Nephron progenitor cell (in vitro differentiated cells): ENCODE results near the gene FOXC1.

Experiments
- DNase-seq: peaks from one replicate; pipeline ENCODE4 v3.0.0; 2021
- H3K27ac Mint-ChIP-seq: 2 replicates; pipeline ENCODE4 v1.8.0; 2021; ENCODE audit warnings: mild to moderate bottlenecking, moderate library complexity, mixed read lengths
- H3K27me3 Mint-ChIP-seq: 2 replicates; pipeline ENCODE4 v1.8.0; 2021; ENCODE audit warnings: mild to moderate bottlenecking, low read depth, mixed read lengths; ENCODE audit not compliant: poor library complexity
- H3K36me3 Mint-ChIP-seq: 2 replicates; pipeline ENCODE4 v1.8.0; 2021; ENCODE audit warnings: low read depth, mixed read lengths
- H3K4me1 Mint-ChIP-seq: 2 replicates; pipeline ENCODE4 v1.8.0; 2021; ENCODE audit warnings: mixed read lengths
- H3K4me3 Mint-ChIP-seq: 2 replicates; pipeline ENCODE4 v1.8.0; 2021; ENCODE audit warnings: mild to moderate bottlenecking, moderate library complexity, mixed read lengths
- H3K9me3 Mint-ChIP-seq: 2 replicates; pipeline ENCODE4 v1.8.0; 2021; ENCODE audit warnings: mild to moderate bottlenecking, moderate library complexity, mixed read lengths
- TF ChIP-seq, protein P1 (sequence below): fragments of 200-600 bp; sonication (generic); IDR thresholded peaks from 2 replicates; pipeline ENCODE4 v1.5.0; 2021; ENCODE audit warnings: antibody characterized with exemption

Gene FOXC1

DNA sequence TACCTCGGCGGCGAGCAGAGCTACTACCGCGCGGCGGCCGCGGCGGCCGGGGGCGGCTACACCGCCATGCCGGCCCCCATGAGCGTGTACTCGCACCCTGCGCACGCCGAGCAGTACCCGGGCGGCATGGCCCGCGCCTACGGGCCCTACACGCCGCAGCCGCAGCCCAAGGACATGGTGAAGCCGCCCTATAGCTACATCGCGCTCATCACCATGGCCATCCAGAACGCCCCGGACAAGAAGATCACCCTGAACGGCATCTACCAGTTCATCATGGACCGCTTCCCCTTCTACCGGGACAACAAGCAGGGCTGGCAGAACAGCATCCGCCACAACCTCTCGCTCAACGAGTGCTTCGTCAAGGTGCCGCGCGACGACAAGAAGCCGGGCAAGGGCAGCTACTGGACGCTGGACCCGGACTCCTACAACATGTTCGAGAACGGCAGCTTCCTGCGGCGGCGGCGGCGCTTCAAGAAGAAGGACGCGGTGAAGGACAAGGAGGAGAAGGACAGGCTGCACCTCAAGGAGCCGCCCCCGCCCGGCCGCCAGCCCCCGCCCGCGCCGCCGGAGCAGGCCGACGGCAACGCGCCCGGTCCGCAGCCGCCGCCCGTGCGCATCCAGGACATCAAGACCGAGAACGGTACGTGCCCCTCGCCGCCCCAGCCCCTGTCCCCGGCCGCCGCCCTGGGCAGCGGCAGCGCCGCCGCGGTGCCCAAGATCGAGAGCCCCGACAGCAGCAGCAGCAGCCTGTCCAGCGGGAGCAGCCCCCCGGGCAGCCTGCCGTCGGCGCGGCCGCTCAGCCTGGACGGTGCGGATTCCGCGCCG is 994 bp downstream of the FOXC1 start:
- H3K27ac Mint-ChIP-seq = peak overlapping the region; percentile 97
- H3K27me3 Mint-ChIP-seq = peaks cover 55% of the 10 kb centered on the region
- TF ChIP-seq, protein P1, sequence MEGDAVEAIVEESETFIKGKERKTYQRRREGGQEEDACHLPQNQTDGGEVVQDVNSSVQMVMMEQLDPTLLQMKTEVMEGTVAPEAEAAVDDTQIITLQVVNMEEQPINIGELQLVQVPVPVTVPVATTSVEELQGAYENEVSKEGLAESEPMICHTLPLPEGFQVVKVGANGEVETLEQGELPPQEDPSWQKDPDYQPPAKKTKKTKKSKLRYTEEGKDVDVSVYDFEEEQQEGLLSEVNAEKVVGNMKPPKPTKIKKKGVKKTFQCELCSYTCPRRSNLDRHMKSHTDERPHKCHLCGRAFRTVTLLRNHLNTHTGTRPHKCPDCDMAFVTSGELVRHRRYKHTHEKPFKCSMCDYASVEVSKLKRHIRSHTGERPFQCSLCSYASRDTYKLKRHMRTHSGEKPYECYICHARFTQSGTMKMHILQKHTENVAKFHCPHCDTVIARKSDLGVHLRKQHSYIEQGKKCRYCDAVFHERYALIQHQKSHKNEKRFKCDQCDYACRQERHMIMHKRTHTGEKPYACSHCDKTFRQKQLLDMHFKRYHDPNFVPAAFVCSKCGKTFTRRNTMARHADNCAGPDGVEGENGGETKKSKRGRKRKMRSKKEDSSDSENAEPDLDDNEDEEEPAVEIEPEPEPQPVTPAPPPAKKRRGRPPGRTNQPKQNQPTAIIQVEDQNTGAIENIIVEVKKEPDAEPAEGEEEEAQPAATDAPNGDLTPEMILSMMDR = no peak
- H3K4me3 Mint-ChIP-seq = peak overlapping the region; percentile 93
- peak; percentile 40 for DNase-seq
- H3K4me1 Mint-ChIP-seq = peaks cover 51% of the 10 kb centered on the region
- peaks cover 14% of the 10 kb centered on the region for H3K36me3 Mint-ChIP-seq
- H3K9me3 Mint-ChIP-seq = no peaks in the 10 kb centered on the region

DNA sequence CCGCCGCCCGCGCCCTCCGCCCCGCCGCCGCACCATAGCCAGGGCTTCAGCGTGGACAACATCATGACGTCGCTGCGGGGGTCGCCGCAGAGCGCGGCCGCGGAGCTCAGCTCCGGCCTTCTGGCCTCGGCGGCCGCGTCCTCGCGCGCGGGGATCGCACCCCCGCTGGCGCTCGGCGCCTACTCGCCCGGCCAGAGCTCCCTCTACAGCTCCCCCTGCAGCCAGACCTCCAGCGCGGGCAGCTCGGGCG is 1.5 kb downstream of the FOXC1 start:
- DNase-seq = no peak
- H3K4me1 Mint-ChIP-seq = peaks cover 51% of the 10 kb centered on the region
- H3K27me3 Mint-ChIP-seq = peaks cover 49% of the 10 kb centered on the region
- peaks cover 14% of the 10 kb centered on the region for H3K36me3 Mint-ChIP-seq
- H3K27ac Mint-ChIP-seq = no peak overlapping the region
- TF ChIP-seq, protein P1 = no peak
- no peaks in the 10 kb centered on the region for H3K9me3 Mint-ChIP-seq
- peak overlapping the region; percentile 30 for H3K4me3 Mint-ChIP-seq

DNA sequence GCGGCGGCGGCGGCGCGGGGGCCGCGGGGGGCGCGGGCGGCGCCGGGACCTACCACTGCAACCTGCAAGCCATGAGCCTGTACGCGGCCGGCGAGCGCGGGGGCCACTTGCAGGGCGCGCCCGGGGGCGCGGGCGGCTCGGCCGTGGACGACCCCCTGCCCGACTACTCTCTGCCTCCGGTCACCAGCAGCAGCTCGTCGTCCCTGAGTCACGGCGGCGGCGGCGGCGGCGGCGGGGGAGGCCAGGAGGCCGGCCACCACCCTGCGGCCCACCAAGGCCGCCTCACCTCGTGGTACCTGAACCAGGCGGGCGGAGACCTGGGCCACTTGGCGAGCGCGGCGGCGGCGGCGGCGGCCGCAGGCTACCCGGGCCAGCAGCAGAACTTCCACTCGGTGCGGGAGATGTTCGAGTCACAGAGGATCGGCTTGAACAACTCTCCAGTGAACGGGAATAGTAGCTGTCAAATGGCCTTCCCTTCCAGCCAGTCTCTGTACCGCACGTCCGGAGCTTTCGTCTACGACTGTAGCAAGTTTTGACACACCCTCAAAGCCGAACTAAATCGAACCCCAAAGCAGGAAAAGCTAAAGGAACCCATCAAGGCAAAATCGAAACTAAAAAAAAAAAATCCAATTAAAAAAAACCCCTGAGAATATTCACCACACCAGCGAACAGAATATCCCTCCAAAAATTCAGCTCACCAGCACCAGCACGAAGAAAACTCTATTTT is 2.0 kb downstream of the FOXC1 start:
- Mint-ChIP-seq H3K27me3 (peaks cover 44% of the 10 kb centered on the region), H3K36me3 (peaks cover 14% of the 10 kb centered on the region), H3K9me3 (no peaks in the 10 kb centered on the region), H3K27ac (peak overlapping the region; percentile 96), H3K4me3 (peak overlapping the region; percentile 98), H3K4me1 (peaks cover 51% of the 10 kb centered on the region)
- DNase-seq = peak; percentile 64
- TF ChIP-seq, protein P1 = no peak

DNA sequence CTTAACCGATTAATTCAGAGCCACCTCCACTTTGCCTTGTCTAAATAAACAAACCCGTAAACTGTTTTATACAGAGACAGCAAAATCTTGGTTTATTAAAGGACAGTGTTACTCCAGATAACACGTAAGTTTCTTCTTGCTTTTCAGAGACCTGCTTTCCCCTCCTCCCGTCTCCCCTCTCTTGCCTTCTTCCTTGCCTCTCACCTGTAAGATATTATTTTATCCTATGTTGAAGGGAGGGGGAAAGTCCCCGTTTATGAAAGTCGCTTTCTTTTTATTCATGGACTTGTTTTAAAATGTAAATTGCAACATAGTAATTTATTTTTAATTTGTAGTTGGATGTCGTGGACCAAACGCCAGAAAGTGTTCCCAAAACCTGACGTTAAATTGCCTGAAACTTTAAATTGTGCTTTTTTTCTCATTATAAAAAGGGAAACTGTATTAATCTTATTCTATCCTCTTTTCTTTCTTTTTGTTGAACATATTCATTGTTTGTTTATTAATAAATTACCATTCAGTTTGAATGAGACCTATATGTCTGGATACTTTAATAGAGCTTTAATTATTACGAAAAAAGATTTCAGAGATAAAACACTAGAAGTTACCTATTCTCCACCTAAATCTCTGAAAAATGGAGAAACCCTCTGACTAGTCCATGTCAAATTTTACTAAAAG is 2.7 kb downstream of the FOXC1 start:
- H3K9me3 Mint-ChIP-seq = no peaks in the 10 kb centered on the region
- TF ChIP-seq, protein P1 = no peak
- peak overlapping the region; percentile 96 for H3K27ac Mint-ChIP-seq
- H3K36me3 Mint-ChIP-seq = peaks cover 14% of the 10 kb centered on the region
- H3K4me3 Mint-ChIP-seq = peak overlapping the region; percentile 98
- H3K27me3 Mint-ChIP-seq = peaks cover 40% of the 10 kb centered on the region
- DNase-seq = no peak
- peaks cover 51% of the 10 kb centered on the region for H3K4me1 Mint-ChIP-seq

DNA sequence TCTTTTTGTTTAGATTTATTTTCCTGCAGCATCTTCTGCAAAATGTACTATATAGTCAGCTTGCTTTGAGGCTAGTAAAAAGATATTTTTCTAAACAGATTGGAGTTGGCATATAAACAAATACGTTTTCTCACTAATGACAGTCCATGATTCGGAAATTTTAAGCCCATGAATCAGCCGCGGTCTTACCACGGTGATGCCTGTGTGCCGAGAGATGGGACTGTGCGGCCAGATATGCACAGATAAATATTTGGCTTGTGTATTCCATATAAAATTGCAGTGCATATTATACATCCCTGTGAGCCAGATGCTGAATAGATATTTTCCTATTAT is 3.2 kb downstream of the FOXC1 start:
- peaks cover 35% of the 10 kb centered on the region for H3K27me3 Mint-ChIP-seq
- no peak for DNase-seq
- H3K27ac Mint-ChIP-seq = peak overlapping the region; percentile 95
- no peaks in the 10 kb centered on the region for H3K9me3 Mint-ChIP-seq
- TF ChIP-seq, protein P1 = no peak
- H3K4me1 Mint-ChIP-seq = peaks cover 51% of the 10 kb centered on the region
- H3K36me3 Mint-ChIP-seq = peaks cover 14% of the 10 kb centered on the region
- H3K4me3 Mint-ChIP-seq = peak overlapping the region; percentile 98
